Measurements from ENCODE around the gene AGPAT4. TPM values are rescaled to one million over a fixed set of nuclear protein-coding genes. Genes with fewer than 3 reads are reported as not detected.

Gene AGPAT4
- polyA plus RNA-seq, 3 donors = 6.4 to 15.8 (median 6.9) TPM

GRCh38 chr6:161168281-161168891 is 105.5 kb downstream of the AGPAT4 start:
- no peaks in the 10 kb centered on the region for H4K20me1 ChIP-seq (ENCODE audit: insufficient read depth, low read length)
- Mint-ChIP-seq H3K36me3 (peaks cover 12 to 21% of the 10 kb centered on the region in 2 donors), H3K27me3 (ENCODE audit: low read depth in 3 of 3) (peaks cover 0 to 1% (median 1%) of the 10 kb centered on the region in 3 donors), H3K4me1 (peaks cover 20% of the 10 kb centered on the region), H3K9me3 (peaks cover 0 to 11% (median 4%) of the 10 kb centered on the region in 7 donors), H3K27ac (peak overlapping the region in 2 of 7 donors; percentile 19 to 31), H3K4me3 (no peak overlapping the region)
- H3K4me1 ChIP-seq (ENCODE audit: control insufficient read depth in 1 of 2, insufficient read depth in 2 of 2, low read length in 2 of 2) = peaks cover 14 to 20% of the 10 kb centered on the region in 2 donors
- no peak for TF ChIP-seq CTCF (IDR thresholded peaks at IDR 0.05)
- DNase-seq = no peak
- H3K27me3 ChIP-seq (ENCODE audit: control insufficient read depth in 2 of 2, insufficient read depth in 2 of 2, low read length in 2 of 2) = no peaks in the 10 kb centered on the region
- H3K4me2 ChIP-seq (replicated peaks; ENCODE audit: extremely low read depth, low read length, poor library complexity, severe bottlenecking) = no peak overlapping the region
- H3K27ac ChIP-seq (ENCODE audit: low read depth in 1 of 2, low read length in 2 of 2) = no peak overlapping the region
- 97% methylated on average over 10 of the region's 14 CpGs for WGBS (ENCODE audit: insufficient coverage)
- intact Hi-C loops (cut with micrococcal nuclease) = no loop called here
- no peak overlapping the region for H3K9ac ChIP-seq (ENCODE audit: insufficient read depth, low read length, poor library complexity, severe bottlenecking)
- H3K36me3 ChIP-seq (replicated peaks in 1 of 2; ENCODE audit: control insufficient read depth in 1 of 2, insufficient read depth in 2 of 2, low read length in 2 of 2) = peaks cover 0 to 26% of the 10 kb centered on the region in 2 donors
- H3K79me2 ChIP-seq (ENCODE audit: insufficient read depth, low read length) = no peaks in the 10 kb centered on the region
- no peak overlapping the region for H2AFZ ChIP-seq (ENCODE audit: insufficient read depth, low read depth, low read length, poor library complexity, severe bottlenecking)
- H3K4me3 ChIP-seq (replicated peaks in 1 of 3; ENCODE audit: low read depth in 2 of 3, low read length in 3 of 3) = no peak overlapping the region
- H3K9me3 ChIP-seq (replicated peaks in 1 of 2; ENCODE audit: control insufficient read depth in 1 of 2, insufficient read depth in 1 of 2, low read length in 2 of 2) = peaks cover 0 to 7% of the 10 kb centered on the region in 2 donors

- no CpG with 5 or more reads among the region's 5 CpGs for whole genome bisulfite sequencing (ENCODE audit: insufficient coverage)
- Histone ChIP-seq H3K9ac (ENCODE audit: insufficient read depth, low read length, poor library complexity, severe bottlenecking) (no peak overlapping the region), H3K4me1 (ENCODE audit: control insufficient read depth in 1 of 2, insufficient read depth in 2 of 2, low read length in 2 of 2) (peaks cover 14 to 20% of the 10 kb centered on the region in 2 donors), H4K20me1 (ENCODE audit: insufficient read depth, low read length) (no peaks in the 10 kb centered on the region), H3K4me2 (replicated peaks; ENCODE audit: extremely low read depth, low read length, poor library complexity, severe bottlenecking) (no peak overlapping the region), H2AFZ (ENCODE audit: insufficient read depth, low read depth, low read length, poor library complexity, severe bottlenecking) (no peak overlapping the region), H3K4me3 (replicated peaks in 1 of 3; ENCODE audit: low read depth in 2 of 3, low read length in 3 of 3) (no peak overlapping the region), H3K27me3 (ENCODE audit: control insufficient read depth in 2 of 2, insufficient read depth in 2 of 2, low read length in 2 of 2) (no peaks in the 10 kb centered on the region), H3K36me3 (replicated peaks in 1 of 2; ENCODE audit: control insufficient read depth in 1 of 2, insufficient read depth in 2 of 2, low read length in 2 of 2) (peaks cover 0 to 26% of the 10 kb centered on the region in 2 donors), H3K79me2 (ENCODE audit: insufficient read depth, low read length) (no peaks in the 10 kb centered on the region), H3K27ac (ENCODE audit: low read depth in 1 of 2, low read length in 2 of 2) (no peak overlapping the region), H3K9me3 (replicated peaks in 1 of 2; ENCODE audit: control insufficient read depth in 1 of 2, insufficient read depth in 1 of 2, low read length in 2 of 2) (peaks cover 0 to 4% of the 10 kb centered on the region in 2 donors)
- peaks cover 0 to 10% (median 3%) of the 10 kb centered on the region in 7 donors for H3K9me3 Mint-ChIP-seq
- H3K27ac Mint-ChIP-seq = peak overlapping the region in 1 of 7 donors; percentile 22
- H3K4me3 Mint-ChIP-seq = no peak overlapping the region
- intact Hi-C loops (cut with micrococcal nuclease) = no loop called here
- DNase-seq = no peak
- no peak for TF ChIP-seq CTCF (IDR thresholded peaks at IDR 0.05)
- peaks cover 20 to 25% of the 10 kb centered on the region in 2 donors for H3K36me3 Mint-ChIP-seq
- peaks cover 20% of the 10 kb centered on the region for H3K4me1 Mint-ChIP-seq
- peaks cover 0 to 1% (median 1%) of the 10 kb centered on the region in 3 donors for H3K27me3 Mint-ChIP-seq (ENCODE audit: low read depth in 3 of 3)
These were observed 107.2 kb downstream of the AGPAT4 start for GRCh38 chr6:161166677-161167076.
